Astrocyte of the cerebellum (primary cell): ENCODE data around the gene MRPS34.

ENCODE experiments used
- DNase-seq: peaks from one replicate; pipeline ENCODE4 v3.0.0-alpha.2; 2011; ENCODE audit warnings: low read depth
- H3K4me3 ChIP-seq: 2 replicates; pipeline ENCODE4 v1.5.1; 2011; ENCODE audit warnings: mild to moderate bottlenecking, low read depth, low read length, moderate library complexity
- CTCF ChIP-seq: IDR thresholded peaks from 2 replicates; pipeline ENCODE4 v1.5.1; 2012; ENCODE audit warnings: low read length, low read depth, moderate library complexity, mild to moderate bottlenecking; ENCODE audit errors: missing control alignments
- in situ Hi-C: cut with HindIII; loops from 2 replicates; pipeline ENCODE4 v1.10.0; 2017; ENCODE audit warnings: low sequenced_read_pairs

Gene MRPS34

GRCh38 chr16:1778200-1779179, 5.6 kb upstream of the MRPS34 start:
- no peak overlapping the region for H3K4me3 ChIP-seq
- TF ChIP-seq CTCF: no peak
- in situ Hi-C loops: no loop called here
- no peak for DNase-seq

GRCh38 chr16:1777375-1778199, 4.7 kb upstream of the MRPS34 start:
- TF ChIP-seq CTCF: no peak
- no peak for DNase-seq

GRCh38 chr16:1776991-1777374, 4.0 kb upstream of the MRPS34 start:
- no peak for DNase-seq
- no peak overlapping the region for H3K4me3 ChIP-seq
- TF ChIP-seq CTCF: no peak
- in situ Hi-C loops: no loop called here

More at GRCh38 chr16:1777375-1778199, 4.7 kb upstream of the MRPS34 start:
- in situ Hi-C loops: no loop called here
- no peak overlapping the region for H3K4me3 ChIP-seq

DNA sequence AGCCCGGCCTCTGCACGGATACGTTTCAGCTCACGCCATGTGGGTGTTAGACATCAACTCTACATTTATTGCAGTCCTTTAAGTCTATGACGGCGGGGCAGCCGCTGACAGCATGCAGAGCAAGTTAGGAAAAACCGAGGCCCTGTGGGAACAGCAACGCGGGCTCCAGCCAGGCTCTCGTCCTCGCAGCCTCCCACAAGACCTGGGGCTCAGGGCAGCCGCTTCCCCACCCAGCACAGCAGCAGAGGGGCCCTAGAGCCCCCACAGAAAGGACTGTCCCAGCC, 3.7 kb upstream of the MRPS34 start:
- no peak for DNase-seq
- TF ChIP-seq CTCF: no peak
- H3K4me3 ChIP-seq: no peak overlapping the region
- in situ Hi-C loops: no loop called here

DNA sequence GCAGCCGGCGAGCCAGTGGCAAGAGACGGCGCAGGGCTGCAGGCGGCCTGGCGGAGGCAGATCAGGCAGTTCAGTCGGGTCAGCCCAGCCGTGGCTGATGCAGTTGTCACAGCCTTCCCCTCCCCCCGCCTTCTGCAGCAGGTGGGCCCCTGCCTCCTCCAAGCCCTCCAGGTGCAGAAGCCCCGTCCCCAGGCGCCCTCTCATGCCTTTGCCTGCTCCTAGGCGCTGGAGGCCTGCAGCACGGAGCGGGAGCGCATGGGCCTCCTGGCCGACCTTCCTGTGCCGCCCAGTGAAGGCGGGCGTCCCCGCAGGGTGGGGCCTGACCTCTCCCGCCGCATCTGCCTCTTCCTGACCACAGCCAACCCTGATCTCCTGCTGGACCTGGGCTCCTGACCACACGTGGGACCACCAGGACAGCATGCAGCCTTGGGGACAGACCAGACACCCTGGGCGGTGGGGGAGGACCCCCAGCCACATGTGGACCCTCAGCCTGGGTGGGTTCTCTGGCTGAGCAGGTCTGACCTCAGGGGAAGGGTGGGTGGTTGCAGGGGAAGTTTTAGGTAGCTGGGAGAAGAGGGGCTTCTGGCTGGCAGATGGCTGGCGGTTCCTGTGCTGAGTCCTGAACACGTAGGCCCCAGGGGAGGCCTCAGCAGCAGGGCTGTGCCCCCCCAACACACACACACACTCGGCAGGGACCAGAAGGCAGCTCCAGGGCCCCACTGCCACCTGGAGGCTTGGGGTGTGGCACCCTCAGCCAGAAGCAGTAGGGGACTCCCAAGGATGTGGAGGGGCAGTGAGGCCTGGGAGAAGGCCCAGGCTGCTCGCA, 3.1 kb upstream of the MRPS34 start:
- no peak overlapping the region for H3K4me3 ChIP-seq
- TF ChIP-seq CTCF: no peak
- in situ Hi-C loops: no loop called here
- no peak for DNase-seq
